GM21786 (cell line): Measurements from ENCODE around the gene SETMAR.
"Not testable (repeated sequence)": the region's sequence is repeated elsewhere in the genome, so short reads cannot be mapped to it uniquely, and the experiment has no call there.

Experiments
- ATAC-seq: cut with Tn5 transposase; IDR thresholded peaks from one replicate; pipeline ENCODE4 v1.9.1; 2021; ENCODE audit not compliant: unreplicated experiment

SETMAR gene

GRCh38 chr3:4313606-4314293, 10.6 kb downstream of the SETMAR start:
- no peak for ATAC-seq

GRCh38 chr3:4314688-4315087, 11.5 kb downstream of the SETMAR start:
- no peak for ATAC-seq

- no peak for ATAC-seq
Measured at GRCh38 chr3:4320096-4320911, 17.1 kb downstream of the SETMAR start.

DNA sequence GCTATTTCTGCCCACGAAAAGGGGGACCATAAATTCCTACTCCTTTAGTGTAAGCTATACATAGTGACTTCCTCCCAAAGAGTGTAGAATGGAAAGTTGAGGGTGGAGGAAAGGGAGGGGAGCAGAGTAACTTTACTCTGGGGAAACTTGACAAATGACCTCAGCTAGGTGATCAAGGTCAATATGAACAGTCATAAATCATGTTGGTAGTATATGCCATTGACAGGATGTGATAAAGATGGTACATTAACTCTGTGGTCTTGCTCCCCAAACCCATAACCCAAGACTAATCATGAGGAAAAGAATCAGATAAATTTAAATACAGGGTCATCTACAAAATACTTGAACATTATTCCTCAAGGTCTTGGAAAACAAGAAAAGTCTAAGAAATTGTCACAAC, 18.6 kb downstream of the SETMAR start:
- no peak for ATAC-seq

DNA sequence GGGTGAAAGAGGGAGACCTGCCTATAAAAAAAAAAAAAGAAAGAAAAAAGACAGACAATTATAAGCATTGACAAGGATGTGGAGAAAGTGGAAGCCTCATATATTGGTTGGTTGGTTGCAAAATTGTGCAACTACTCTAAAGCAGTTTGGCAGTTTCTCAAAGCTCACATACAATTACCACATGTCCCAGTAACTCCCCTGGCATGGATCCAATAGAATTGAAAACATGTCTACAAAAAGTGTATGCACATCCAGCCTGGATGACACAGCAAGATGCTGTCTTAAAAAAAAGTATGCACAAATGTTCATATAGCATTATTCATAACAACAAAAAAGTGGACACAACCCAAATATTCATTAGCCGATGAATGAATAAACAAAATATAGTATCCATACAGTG, 19.5 kb downstream of the SETMAR start:
- no peak for ATAC-seq

GRCh38 chr3:4323246-4324027, 20.3 kb downstream of the SETMAR start:
- no peak for ATAC-seq

- ATAC-seq: no peak
Measured at GRCh38 chr3:4326868-4327267, 23.7 kb downstream of the SETMAR start.

DNA sequence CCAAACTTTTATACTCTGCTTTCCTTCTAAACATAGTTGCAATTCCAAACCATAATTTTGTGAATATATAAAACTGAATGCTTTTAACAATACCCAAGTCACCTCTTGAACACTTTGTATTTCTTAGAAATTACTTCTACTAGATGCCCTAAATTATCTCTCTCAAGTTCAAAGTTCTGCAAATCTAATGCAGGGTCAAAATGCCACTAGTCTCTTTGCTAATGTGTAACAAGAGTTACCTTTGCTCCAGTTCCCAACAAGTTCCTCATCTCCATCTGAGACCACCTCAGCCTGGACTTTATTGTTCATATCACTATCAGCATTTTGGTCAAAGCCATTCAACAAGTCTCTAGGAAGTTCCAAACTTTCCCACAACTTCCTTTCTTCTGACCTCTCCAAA, 26.6 kb downstream of the SETMAR start:
- ATAC-seq: not testable (repeated sequence)

GRCh38 chr3:4332111-4332510, 28.9 kb downstream of the SETMAR start:
- ATAC-seq: no peak

DNA sequence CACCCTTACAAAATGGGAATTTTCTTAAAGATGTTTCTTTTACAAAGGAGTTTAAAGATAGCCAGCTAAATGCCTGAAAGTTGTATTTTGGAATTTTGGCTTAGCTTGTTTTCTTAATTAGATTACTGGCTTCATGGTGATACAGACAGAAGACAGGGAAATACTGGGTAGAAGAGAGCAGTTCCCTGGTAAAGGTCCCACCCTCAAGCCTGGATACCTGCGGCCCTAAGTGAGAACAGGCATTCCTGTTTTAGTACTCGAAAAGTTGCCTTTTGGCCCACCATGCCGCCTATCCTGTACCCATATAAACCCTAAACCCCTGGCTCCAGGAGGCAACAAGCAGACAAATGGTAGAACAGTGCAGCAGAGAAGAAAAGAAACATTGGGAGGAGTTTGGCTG, 29.4 kb downstream of the SETMAR start:
- ATAC-seq: no peak

- no peak for ATAC-seq
Measured at GRCh38 chr3:4332991-4333390, 29.8 kb downstream of the SETMAR start.

DNA sequence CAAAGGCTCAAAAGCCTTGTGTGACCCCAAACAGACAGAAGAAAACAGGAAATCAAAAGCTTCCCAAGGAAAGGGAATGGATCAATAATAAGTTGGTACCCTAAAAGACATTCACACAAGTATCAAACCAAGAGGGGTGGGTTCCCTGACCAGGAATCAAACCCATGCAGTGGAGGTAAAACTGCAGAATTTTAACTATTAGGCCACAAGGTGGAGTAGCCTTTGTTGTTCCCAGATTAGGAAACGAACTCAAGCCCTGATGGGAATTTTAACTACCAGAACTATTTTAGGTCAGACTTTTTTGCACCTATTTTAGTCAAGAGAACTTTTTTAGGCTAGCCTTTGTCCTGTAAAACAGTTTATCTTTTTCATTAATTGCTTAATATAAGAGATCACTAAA, 31.4 kb downstream of the SETMAR start:
- no peak for ATAC-seq

GRCh38 chr3:4335840-4336562, 32.8 kb downstream of the SETMAR start:
- no peak for ATAC-seq

GRCh38 chr3:4336850-4337546, 33.8 kb downstream of the SETMAR start:
- no peak for ATAC-seq

DNA sequence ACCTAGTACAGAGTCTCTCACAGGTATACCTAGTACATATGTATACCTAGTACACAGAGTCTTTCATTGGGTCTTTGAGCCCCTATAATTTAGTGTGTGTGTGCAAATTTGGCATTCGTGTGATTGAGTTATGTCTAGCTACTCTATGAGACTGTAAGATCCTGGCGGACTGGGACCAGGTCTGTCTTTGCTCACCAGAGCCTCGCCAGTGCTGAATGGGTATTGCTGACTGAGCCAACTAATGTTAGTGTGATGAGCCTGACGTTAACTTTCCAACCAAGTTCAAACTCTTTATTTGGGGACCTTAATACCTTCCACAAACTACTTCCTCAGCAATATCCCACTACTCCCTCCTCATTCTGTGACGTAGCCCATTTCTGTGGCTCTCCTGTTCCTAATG, 35.6 kb downstream of the SETMAR start:
- ATAC-seq: no peak

GRCh38 chr3:4340077-4340410, 36.9 kb downstream of the SETMAR start:
- no peak for ATAC-seq

DNA sequence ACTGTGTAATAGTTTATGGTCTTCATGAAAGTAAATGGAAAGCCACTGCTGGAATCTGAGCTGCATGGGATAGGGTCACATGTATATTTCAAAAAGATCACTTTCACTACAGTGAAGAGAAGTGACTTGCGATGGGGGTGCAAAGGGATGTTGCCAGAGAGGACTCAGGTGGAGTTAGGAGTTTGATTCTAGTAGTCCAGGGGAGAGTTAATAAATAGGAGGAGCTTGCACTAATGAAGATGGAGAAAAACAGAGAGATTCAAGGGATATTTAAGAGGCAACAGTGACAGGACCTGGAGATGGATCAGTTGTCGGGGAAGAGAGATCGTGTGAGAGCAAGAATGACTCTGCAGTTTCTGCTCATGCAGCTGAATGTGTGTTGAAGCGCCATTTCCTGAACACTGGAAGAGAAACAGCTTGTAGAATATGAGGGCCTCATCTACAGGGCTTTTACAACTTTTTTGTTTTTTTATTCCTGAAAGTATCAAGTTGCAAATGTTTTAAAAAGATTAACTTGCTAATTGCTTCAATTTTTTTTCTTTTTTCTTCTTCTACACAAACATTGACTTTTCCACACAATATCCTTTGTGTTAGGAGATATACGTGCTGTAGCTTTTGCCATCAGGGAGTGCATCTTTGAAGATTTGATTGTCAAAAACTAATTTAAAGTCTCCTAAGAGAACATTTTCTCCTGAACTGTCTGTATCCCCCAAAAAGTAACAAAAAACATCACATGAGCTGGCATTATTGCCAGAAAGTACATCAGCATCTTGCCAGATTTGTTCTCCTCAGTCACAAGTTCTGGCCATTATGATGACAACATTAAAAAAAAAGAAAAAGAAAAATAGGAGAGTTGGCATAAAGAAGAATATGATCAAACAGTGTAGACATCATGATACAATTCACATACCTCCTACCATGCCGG, 37.5 kb downstream of the SETMAR start:
- no peak for ATAC-seq

DNA sequence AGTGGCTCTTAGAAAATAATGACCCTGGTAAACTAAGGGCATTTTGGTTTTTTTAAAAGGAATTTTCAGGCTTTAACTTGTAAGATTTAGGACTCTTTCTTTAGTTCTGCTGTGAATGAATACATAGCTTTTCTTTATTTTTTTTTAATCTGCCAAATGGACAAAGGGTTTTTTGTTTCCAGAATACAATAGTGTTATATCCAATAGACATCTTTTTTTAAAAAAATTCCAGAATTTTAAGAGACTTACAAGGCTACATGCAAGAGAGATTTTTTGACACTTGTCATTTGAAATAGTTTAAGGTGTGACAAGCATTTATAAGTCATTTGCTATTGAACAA, 38.1 kb downstream of the SETMAR start:
- no peak for ATAC-seq

DNA sequence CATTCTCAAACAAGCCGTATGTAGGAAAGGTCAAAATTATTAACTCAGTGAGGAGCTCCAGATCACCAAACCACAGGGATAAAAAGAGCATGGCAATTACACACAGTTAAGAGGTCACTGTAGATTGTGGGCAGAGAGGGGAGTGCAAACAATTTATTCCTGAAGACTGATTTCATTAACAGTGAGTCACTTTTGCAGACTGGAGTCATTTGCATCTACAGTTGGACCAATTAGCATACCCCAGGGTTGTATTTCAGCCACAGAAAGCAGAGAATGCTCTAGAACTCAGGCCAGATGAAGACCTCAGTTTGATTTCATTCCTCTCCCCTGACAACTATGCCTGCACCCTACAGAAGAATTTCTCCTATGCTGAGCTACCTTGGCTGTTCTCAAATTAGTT, 40.1 kb downstream of the SETMAR start:
- ATAC-seq: no peak

- ATAC-seq: peak; percentile 87
Measured at GRCh38 chr3:4350789-4351163, 47.6 kb downstream of the SETMAR start.
